HepG2 (cell line): ENCODE measurements around the gene WWC2. TPM values are rescaled to one million over a fixed set of nuclear protein-coding genes. Genes with fewer than 3 reads are reported as not detected.

ENCODE experiments used
- ATAC-seq: fragments of 200-7000 bp; cut with Tn5 transposase; 3 replicates; pipeline ENCODE4 v1.9.1; 2020; ENCODE audit warnings: mild to moderate bottlenecking, moderate library complexity
- BruUV-seq: library from RNA; stranded (reverse); fragments of 400-500 nt; replicated peaks from 2 replicates; lab custom pipeline; 2021; lab: Mats Ljungman, UMichigan
- CTCF ChIA-PET: fragments of 300-600 bp; formaldehyde crosslinking; extraction: SDS; loops from one replicate; lab custom pipeline; 2021; ENCODE audit warnings: low total read pairs, inconsistent platforms, low intra/inter-chr PET ratio; lab: Yijun Ruan, JAX
- POLR2A ChIA-PET: fragments of 350-600 bp; sonication (Branson Sonifier 250); formaldehyde crosslinking; loops from one replicate; lab custom pipeline; 2020; ENCODE audit warnings: antibody characterized with exemption, inconsistent platforms; lab: Yijun Ruan, JAX
- DNase-seq: peaks from one replicate; pipeline ENCODE4 v3.0.0-alpha.2; 2015; ENCODE audit warnings: low spot score
- FAIRE-seq: peaks from 3 replicates; lab custom pipeline; 2011; peaks lifted over from hg19 to GRCh38; lab: Jason Lieb, UNC
- H2AFZ ChIP-seq: one replicate; pipeline ENCODE4 v1.6.1; 2011; ENCODE audit warnings: low read length, inconsistent platforms
- H3K27ac ChIP-seq: fragments of 300-600 bp; 3 replicates; pipeline ENCODE4 v1.8.0; 2011; ENCODE audit warnings: mixed run types, mild to moderate bottlenecking, mixed read lengths, low read length, inconsistent platforms; ENCODE audit not compliant: insufficient read depth; ENCODE audit errors: extremely low read length
- H3K27me3 ChIP-seq, 2 experiments: fragments of 200-600 bp in 1 of 2; 2 replicates in 1 of 2; 3 replicates in 1 of 2; pipeline versions ENCODE4 v1.6.0 to v1.8.0; 2011; ENCODE audit warnings: low read length in 2 of 2, mild to moderate bottlenecking in 2 of 2, moderate library complexity in 2 of 2, inconsistent platforms in 1 of 2; ENCODE audit not compliant: insufficient read depth in 2 of 2, control insufficient read depth in 1 of 2
- H3K36me3 ChIP-seq, 2 experiments: fragments of 200-600 bp in 1 of 2; replicated peaks in 1 of 2; 2 replicates in 1 of 2; 3 replicates in 1 of 2; pipeline versions ENCODE4 v1.5.1 to v1.8.0; 2011; ENCODE audit warnings: low read length in 2 of 2, inconsistent platforms in 1 of 2; ENCODE audit not compliant: insufficient read depth in 2 of 2, control insufficient read depth in 1 of 2
- H3K4me1 ChIP-seq: 2 replicates; pipeline ENCODE4 v1.5.1; 2012; ENCODE audit warnings: low read length, inconsistent platforms; ENCODE audit not compliant: insufficient read depth
- H3K4me2 ChIP-seq: 2 replicates; pipeline ENCODE4 v1.6.0; 2011; ENCODE audit warnings: low read depth, low read length, inconsistent platforms
- H3K4me3 ChIP-seq, 3 experiments: fragments of 200-600 bp in 1 of 3; sonication (generic), shearing (Covaris generic) in 1 of 3; replicated peaks in 1 of 3; 2 replicates each; pipeline ENCODE4 v1.5.1; 2011 to 2016; ENCODE audit warnings: low read length in 3 of 3, inconsistent platforms in 2 of 3, low read depth in 2 of 3, mild to moderate bottlenecking in 2 of 3, control low read depth in 1 of 3, mixed read lengths in 1 of 3; ENCODE audit not compliant: insufficient read depth in 1 of 3
- H3K79me2 ChIP-seq: one replicate; pipeline ENCODE4 v1.6.1; 2011; ENCODE audit warnings: low read length, inconsistent platforms; ENCODE audit not compliant: insufficient read depth
- H3K9ac ChIP-seq: 2 replicates; pipeline ENCODE4 v1.6.0; 2011; ENCODE audit warnings: mild to moderate bottlenecking, low read depth, low read length, inconsistent platforms; ENCODE audit not compliant: insufficient read depth
- H3K9me3 ChIP-seq: 2 replicates; pipeline ENCODE4 v1.5.1; 2012; ENCODE audit warnings: mild to moderate bottlenecking, low read length
- H4K20me1 ChIP-seq: 2 replicates; pipeline ENCODE4 v1.6.0; 2011; ENCODE audit warnings: inconsistent platforms, mild to moderate bottlenecking, low read length, moderate library complexity; ENCODE audit not compliant: insufficient read depth
- CEBPG ChIP-seq: IDR thresholded peaks from 2 replicates; pipeline ENCODE4 v1.6.1; 2016
- KLF12 ChIP-seq: sonication (generic); formaldehyde crosslinking; IDR thresholded peaks from 2 replicates; pipeline ENCODE4 v1.4.0; 2020; ENCODE audit warnings: missing genetic modification reagents, borderline replicate concordance
- KLF6 ChIP-seq: IDR thresholded peaks from 2 replicates; pipeline ENCODE4 v1.8.0; 2016; ENCODE audit warnings: missing biosample characterization, missing genetic modification reagents
- MYC ChIP-seq: sonication (generic); formaldehyde crosslinking; IDR thresholded peaks from 2 replicates; pipeline ENCODE4 v1.9.0; 2021; ENCODE audit warnings: missing genetic modification reagents, borderline replicate concordance
- PHF5A ChIP-seq: IDR thresholded peaks from one replicate; pipeline ENCODE4 v1.6.1; 2018; ENCODE audit warnings: low read depth, missing genetic modification reagents; ENCODE audit not compliant: unreplicated experiment
- SETDB1 ChIP-seq: sonication (generic); formaldehyde crosslinking; IDR thresholded peaks from 2 replicates; pipeline ENCODE4 v1.5.1; 2020; ENCODE audit warnings: missing genetic modification reagents, mild to moderate bottlenecking, borderline replicate concordance
- SP2 ChIP-seq: sonication (generic); formaldehyde crosslinking; IDR thresholded peaks from 2 replicates; pipeline ENCODE4 v1.5.1; 2020; ENCODE audit warnings: mild to moderate bottlenecking, missing genetic modification reagents
- ZBTB1 ChIP-seq: sonication (generic); formaldehyde crosslinking; IDR thresholded peaks from 2 replicates; pipeline ENCODE4 v1.4.0; 2020; ENCODE audit warnings: missing genetic modification reagents, borderline replicate concordance
- ZIK1 ChIP-seq: sonication (generic); formaldehyde crosslinking; IDR thresholded peaks from 2 replicates; pipeline ENCODE4 v1.5.0; 2020; ENCODE audit warnings: mild to moderate bottlenecking, low read depth, missing genetic modification reagents, borderline replicate concordance
- ZNF773 ChIP-seq: sonication (generic); formaldehyde crosslinking; IDR thresholded peaks from 2 replicates; pipeline ENCODE4 v1.4.0; 2020; ENCODE audit warnings: missing genetic modification reagents, borderline replicate concordance
- ZZZ3 ChIP-seq: sonication (generic); formaldehyde crosslinking; IDR thresholded peaks from 2 replicates; pipeline ENCODE4 v1.4.0; 2020; ENCODE audit warnings: missing genetic modification reagents, mild to moderate bottlenecking, borderline replicate concordance
- whole genome bisulfite sequencing: methylation state at CpG from one replicate; pipeline ENCODE4 v1.1.6; 2017; ENCODE audit warnings: low lambda C conversion rate; 5-methylcytosine and 5-hydroxymethylcytosine counted together
- in situ Hi-C: cut with HindIII; loops from 2 replicates; pipeline ENCODE4 v1.10.0; 2017; ENCODE audit warnings: low pct_unique_long_range_greater_than_20kb; ENCODE audit not compliant: extremely low pct_ligation_motif_present
- intact Hi-C: fragments of 100-400 bp; cut with micrococcal nuclease; formaldehyde crosslinking; loops from one replicate; pipeline ENCODE4 v1.10.0; 2022; ENCODE audit not compliant: unreplicated experiment
- polyA plus RNA-seq, 8 experiments: library from polyadenylated mRNA; depleted of rRNA in 3 of 8; stranded (reverse) in 7 of 8; unstranded in 1 of 8; fragments of >200 nt; fragmentation: Illumina TruSeq in 4 of 8; extraction: Trizol in 4 of 8; gene quantifications; 2 replicates each; pipeline versions ENCODE4 v1.2.1 to v1.2.3, GENCODE V29; 2011 to 2016; ENCODE audit warnings: low read depth in 4 of 8, missing spikeins in 1 of 8, mixed read lengths in 1 of 8; ENCODE audit not compliant: insufficient read depth in 1 of 8
- total RNA-seq, 5 experiments: library from RNA; depleted of rRNA; stranded (reverse); fragments of >200 nt; fragmentation: Illumina TruSeq; extraction: Trizol; gene quantifications; 2 replicates each; pipeline ENCODE4 v1.2.3, GENCODE V29; 2016; ENCODE audit warnings: low read depth in 1 of 5

The WWC2 gene
- total and polyA plus RNA-seq, 2 of the 13 experiments (the other 11 are each of a cell fraction or from before 2014, with no cell fraction given) = 40.0 to 50.1 TPM

- in situ Hi-C loops = no loop called here
- ChIA-PET POLR2A (no interaction called here), CTCF (no interaction called here)
- BruUV-seq = no TSS peak
- Histone ChIP-seq H3K4me1 (no peaks in the 10 kb centered on the region), H3K4me2 (no peak overlapping the region), H3K4me3 (no peak overlapping the region), H3K9ac (no peak overlapping the region), H2AFZ (no peak overlapping the region), H3K9me3 (no peaks in the 10 kb centered on the region), H3K27me3 (no peaks in the 10 kb centered on the region), H3K36me3 (peaks cover 18 to 88% of the 10 kb centered on the region in 2 experiments), H3K27ac (no peak overlapping the region), H4K20me1 (no peaks in the 10 kb centered on the region), H3K79me2 (no peaks in the 10 kb centered on the region)
- TF ChIP-seq KLF12 (CRISPR knock-in tag) (no peak), ZBTB1 (CRISPR knock-in tag) (no peak), KLF6 (no peak), SP2 (CRISPR knock-in tag) (no peak), ZZZ3 (CRISPR knock-in tag) (no peak), ZNF773 (CRISPR knock-in tag) (no peak), MYC (no peak), PHF5A (no peak), ZIK1 (no peak), CEBPG (CRISPR knock-in tag) (no peak), SETDB1 (no peak)
- FAIRE-seq = no peak
- 97% methylated on average over 11 of the region's 11 CpGs for WGBS
- ATAC-seq = no peak
- no peak for DNase-seq
- intact Hi-C loops = loop anchor here (5.0 kb wide), 1 partner anchor 121 kb away; no protein-coding TSS in a partner anchor
These were observed 187.7 kb downstream of the WWC2 start for GRCh38 chr4:183286590-183287308.
